Dermis microvascular lymphatic vessel endothelial cell (primary cell): ENCODE data around the gene HOXB8. TPM values are rescaled to one million over a fixed set of nuclear protein-coding genes. Genes with fewer than 3 reads are reported as not detected.

Source experiments
- DNase-seq, 2 donors: peaks; one replicate each; pipeline versions ENCODE4 v3.0.0 to v3.0.0-alpha.2; 2010; ENCODE audit warnings: low read depth in 2 of 2
- total RNA-seq: library from RNA; depleted of rRNA; stranded (reverse); fragments of >200 nt; gene quantifications from 2 replicates; pipeline ENCODE4 v1.2.1, GENCODE V29; 2014

The HOXB8 gene
- total RNA-seq, 1 donor from 2014 or later: 0.64 TPM

GRCh38 chr17:48637323-48638260, 22.5 kb upstream of the HOXB8 start:
- DNase-seq: no peak

GRCh38 chr17:48636177-48637018, 21.3 kb upstream of the HOXB8 start:
- peak; percentile 73 to 91 for DNase-seq

- no peak for DNase-seq
These were observed 19.6 kb upstream of the HOXB8 start for GRCh38 chr17:48634493-48635208.

- no peak for DNase-seq
These were observed 18.2 kb upstream of the HOXB8 start for GRCh38 chr17:48633266-48633677.

GRCh38 chr17:48632579-48633265, 17.6 kb upstream of the HOXB8 start:
- DNase-seq: no peak

- DNase-seq: no peak
These were observed 16.8 kb upstream of the HOXB8 start for GRCh38 chr17:48631693-48632578.

- no peak for DNase-seq
These were observed 16.0 kb upstream of the HOXB8 start for GRCh38 chr17:48630925-48631692.

GRCh38 chr17:48630009-48630924, 15.2 kb upstream of the HOXB8 start:
- no peak for DNase-seq

GRCh38 chr17:48629411-48629759, 14.3 kb upstream of the HOXB8 start:
- DNase-seq: no peak

GRCh38 chr17:48628649-48629410, 13.7 kb upstream of the HOXB8 start:
- DNase-seq: no peak

GRCh38 chr17:48627623-48628521, 12.8 kb upstream of the HOXB8 start:
- DNase-seq: no peak

- DNase-seq: no peak
These were observed 12.1 kb upstream of the HOXB8 start for GRCh38 chr17:48627118-48627597.

- DNase-seq: peak in 1 of 2 donors; percentile 47
These were observed 11.4 kb upstream of the HOXB8 start, which contains the start of gene HOXB9 for GRCh38 chr17:48626245-48627117. HOXB9 (minus strand) TSS chr17:48626358; CDS start chr17:48626269, 89 bp downstream.

- DNase-seq: peak in 1 of 2 donors; percentile 55
These were observed 10.6 kb upstream of the HOXB8 start for GRCh38 chr17:48625495-48626244.
